SK-N-SH (cell line): ENCODE data around the gene TBPL2. TPM values are rescaled to one million over a fixed set of nuclear protein-coding genes. Genes with fewer than 3 reads are reported as not detected.

Experiments
- CTCF ChIA-PET: fragments of 300-600, 350-600 bp; formaldehyde crosslinking; extraction: SDS; loops from one replicate; lab custom pipeline; 2021; lab: Yijun Ruan, JAX
- POLR2A ChIA-PET: fragments of 350-600 bp; sonication (Branson Sonifier 250); formaldehyde crosslinking; extraction: SDS; loops from one replicate; lab custom pipeline; 2020; ENCODE audit warnings: antibody characterized with exemption, inconsistent platforms; lab: Yijun Ruan, JAX
- DNase-seq: peaks from one replicate; pipeline ENCODE4 v3.0.0; 2012
- H2AFZ ChIP-seq: fragments of 200-600 bp; sonication (generic); 2 replicates; pipeline ENCODE4 v1.8.1; 2016; ENCODE audit warnings: antibody characterized with exemption, mild to moderate bottlenecking, low read depth
- H3F3A ChIP-seq: fragments of 200-600 bp; sonication (generic); replicated peaks from 2 replicates; pipeline ENCODE3; 2016; ENCODE audit warnings: antibody characterized with exemption, mild to moderate bottlenecking; ENCODE audit not compliant: insufficient read depth
- H3K27ac ChIP-seq, 2 experiments: fragments of 200-500 bp in 1 of 2; fragments of 200-600 bp in 1 of 2; sonication (Bioruptor generic) in 1 of 2; sonication (generic), shearing (Covaris generic) in 1 of 2; 2 replicates each; pipeline versions ENCODE4 v1.5.1 to v1.6.1; 2014 to 2016; ENCODE audit warnings: low read depth in 2 of 2, inconsistent platforms in 1 of 2, low read length in 1 of 2, mild to moderate bottlenecking in 1 of 2, mixed read lengths in 1 of 2
- H3K27me3 ChIP-seq: fragments of 200-600 bp; sonication (generic), shearing (Covaris generic); 2 replicates; pipeline ENCODE4 v1.6.1; 2016; ENCODE audit warnings: mixed run types; ENCODE audit not compliant: insufficient read depth
- H3K36me3 ChIP-seq, 2 experiments: fragments of 200-500 bp in 1 of 2; fragments of 200-600 bp in 1 of 2; sonication (Bioruptor generic) in 1 of 2; sonication (generic) in 1 of 2; replicated peaks in 1 of 2; 2 replicates each; pipeline versions ENCODE3 to v1.5.1; 2014 to 2016; ENCODE audit warnings: low read length in 1 of 2, mild to moderate bottlenecking in 1 of 2; ENCODE audit not compliant: insufficient read depth in 2 of 2, control insufficient read depth in 1 of 2
- H3K4me1 ChIP-seq, 2 experiments: fragments of 200-500 bp in 1 of 2; fragments of 200-600 bp in 1 of 2; sonication (Bioruptor generic) in 1 of 2; sonication (generic), shearing (Covaris generic) in 1 of 2; 2 replicates each; pipeline versions ENCODE4 v1.5.1 to v1.6.1; 2014 to 2016; ENCODE audit warnings: low read depth in 1 of 2, low read length in 1 of 2, mixed run types in 1 of 2; ENCODE audit not compliant: insufficient read depth in 2 of 2, control insufficient read depth in 1 of 2
- H3K4me2 ChIP-seq: fragments of 200-600 bp; sonication (generic), shearing (Covaris generic); 2 replicates; pipeline ENCODE4 v1.6.1; 2017; ENCODE audit warnings: mixed run types
- H3K4me3 ChIP-seq, 2 experiments: fragments of 200-500 bp in 1 of 2; fragments of 200-600 bp in 1 of 2; sonication (Bioruptor generic) in 1 of 2; sonication (generic), shearing (Covaris generic) in 1 of 2; 2 replicates each; pipeline versions ENCODE4 v1.5.1 to v1.8.1; 2014 to 2016; ENCODE audit warnings: low read depth in 2 of 2, inconsistent platforms in 1 of 2, low read length in 1 of 2, mild to moderate bottlenecking in 1 of 2, mixed read lengths in 1 of 2, moderate library complexity in 1 of 2
- H3K79me2 ChIP-seq: fragments of 200-600 bp; sonication (generic); 2 replicates; pipeline ENCODE4 v1.8.1; 2017; ENCODE audit warnings: mild to moderate bottlenecking; ENCODE audit not compliant: insufficient read depth
- H3K9ac ChIP-seq: fragments of 200-600 bp; sonication (generic); 2 replicates; pipeline ENCODE4 v1.6.1; 2017; ENCODE audit warnings: mixed run types
- H3K9me2 ChIP-seq: fragments of 200-600 bp; sonication (generic); 2 replicates; pipeline ENCODE4 v1.6.1; 2017; ENCODE audit warnings: mixed run types
- H3K9me3 ChIP-seq: fragments of 200-600 bp; sonication (generic); 2 replicates; pipeline ENCODE4 v1.6.1; 2017; ENCODE audit warnings: mixed run types, mild to moderate bottlenecking, moderate library complexity
- H4K20me1 ChIP-seq: fragments of 200-600 bp; sonication (generic); 2 replicates; pipeline ENCODE4 v1.6.1; 2017; ENCODE audit warnings: mild to moderate bottlenecking, mixed run types; ENCODE audit not compliant: insufficient read depth
- CHD2 ChIP-seq: fragments of 150-350 bp; IDR thresholded peaks from 2 replicates; pipeline ENCODE4 v1.6.1; 2018; ENCODE audit warnings: low read length; ENCODE audit not compliant: partially characterized antibody
- CTCF ChIP-seq: fragments of 200-600 bp; sonication (generic); IDR thresholded peaks from 2 replicates; pipeline ENCODE4 v1.6.1; 2017; ENCODE audit warnings: antibody characterized with exemption, mild to moderate bottlenecking, moderate library complexity
- ELF1 ChIP-seq: IDR thresholded peaks from 2 replicates; pipeline ENCODE4 v1.4.0; 2012
- EP300 ChIP-seq, 2 experiments: IDR thresholded peaks; 2 replicates each; pipeline versions ENCODE4 v1.4.0 to v1.6.1; 2012; ENCODE audit warnings: borderline replicate concordance in 1 of 2, low read depth in 1 of 2, low read length in 1 of 2
- FOXM1 ChIP-seq: IDR thresholded peaks from 2 replicates; pipeline ENCODE4 v1.4.0; 2012; ENCODE audit warnings: low read depth, mild to moderate bottlenecking
- GABPA ChIP-seq: IDR thresholded peaks from 2 replicates; pipeline ENCODE4 v1.4.0; 2012; ENCODE audit warnings: low read depth, mild to moderate bottlenecking
- IRF3 ChIP-seq: fragments of 150-350 bp; IDR thresholded peaks from 2 replicates; pipeline ENCODE4 v1.6.1; 2016; ENCODE audit warnings: mild to moderate bottlenecking, low read depth, low read length
- JUND ChIP-seq: IDR thresholded peaks from 2 replicates; pipeline ENCODE4 v1.4.0; 2012
- MAX ChIP-seq: IDR thresholded peaks from 2 replicates; pipeline ENCODE4 v1.4.0; 2012; ENCODE audit warnings: low read depth
- MEF2A ChIP-seq: IDR thresholded peaks from 2 replicates; pipeline ENCODE4 v1.4.0; 2012; ENCODE audit warnings: low read depth, borderline replicate concordance
- MXI1 ChIP-seq: IDR thresholded peaks from 2 replicates; pipeline ENCODE4 v1.6.1; 2012; ENCODE audit warnings: mild to moderate bottlenecking, low read depth, low read length, improper control_type of control experiment
- NFIC ChIP-seq: IDR thresholded peaks from 2 replicates; pipeline ENCODE4 v1.4.0; 2012; ENCODE audit warnings: borderline replicate concordance
- NRF1 ChIP-seq: IDR thresholded peaks from 2 replicates; pipeline ENCODE4 v1.6.1; 2012; ENCODE audit warnings: low read depth, mild to moderate bottlenecking, low read length
- PBX3 ChIP-seq: IDR thresholded peaks from 2 replicates; pipeline ENCODE4; 2012
- RAD21 ChIP-seq: IDR thresholded peaks from 2 replicates; pipeline ENCODE4 v1.6.1; 2012; ENCODE audit warnings: mild to moderate bottlenecking, low read length
- RCOR1 ChIP-seq: fragments of 150-350 bp; IDR thresholded peaks from 2 replicates; pipeline ENCODE4 v1.6.1; 2017; ENCODE audit warnings: antibody characterized with exemption, low read length
- RFX5 ChIP-seq: IDR thresholded peaks from 2 replicates; pipeline ENCODE4 v1.6.1; 2012; ENCODE audit warnings: mild to moderate bottlenecking, improper control_type of control experiment, low read length
- SIN3A ChIP-seq: IDR thresholded peaks from 2 replicates; pipeline ENCODE4 v1.6.1; 2012; ENCODE audit warnings: low read depth, mild to moderate bottlenecking, low read length, moderate library complexity, borderline replicate concordance
- SMC3 ChIP-seq: IDR thresholded peaks from 2 replicates; pipeline ENCODE4 v1.6.1; 2012; ENCODE audit warnings: low read depth, low read length, improper control_type of control experiment
- TAF1 ChIP-seq: IDR thresholded peaks from 2 replicates; pipeline ENCODE4 v1.6.1; 2012; ENCODE audit warnings: low read depth, mild to moderate bottlenecking, low read length, moderate library complexity, borderline replicate concordance
- TCF12 ChIP-seq: IDR thresholded peaks from 2 replicates; pipeline ENCODE4 v1.4.0; 2012
- USF1 ChIP-seq: IDR thresholded peaks from 2 replicates; pipeline ENCODE4 v1.4.0; 2012; ENCODE audit warnings: low read depth, borderline replicate concordance
- YY1 ChIP-seq: IDR thresholded peaks from 2 replicates; pipeline ENCODE4 v1.4.0; 2012; ENCODE audit warnings: low read depth, mild to moderate bottlenecking
- ZBTB33 ChIP-seq: IDR thresholded peaks from 2 replicates; pipeline ENCODE4 v1.4.0; 2012; ENCODE audit warnings: low read depth, borderline replicate concordance
- WGBS: methylation state at CpG from one replicate; pipeline ENCODE4 v1.1.6; 2017; ENCODE audit warnings: low lambda C conversion rate; 5-methylcytosine and 5-hydroxymethylcytosine counted together
- polyA plus RNA-seq, 3 experiments: library from polyadenylated mRNA; depleted of rRNA; stranded (reverse); fragments of >200 nt; gene quantifications; 2 replicates each; pipeline ENCODE4 v1.2.3, GENCODE V29; 2012

Gene TBPL2
- polyA plus RNA-seq, 1 of the 3 experiments (the other 2 are of a cell fraction): not detected

GRCh38 chr14:55430024-55430690 lies 10.3 kb downstream of the TBPL2 start:
- Histone ChIP-seq H3K9me3 (no peaks in the 10 kb centered on the region), H3F3A (no peaks in the 10 kb centered on the region), H3K27ac (no peak overlapping the region), H2AFZ (no peak overlapping the region), H3K4me3 (no peak overlapping the region), H3K9me2 (no peaks in the 10 kb centered on the region), H3K27me3 (no peaks in the 10 kb centered on the region; the same call in 1 of the 2 replicates), H3K4me2 (no peak overlapping the region), H3K36me3 (no peaks in the 10 kb centered on the region), H3K9ac (no peak overlapping the region), H3K4me1 (no peaks in the 10 kb centered on the region), H3K79me2 (no peaks in the 10 kb centered on the region)
- CTCF ChIA-PET: interaction anchor here (0.9 to 3.1 kb wide), 4 partner anchors 12 to 217 kb away, joined by 3 to 25 read pairs (median 6); no protein-coding TSS in a partner anchor
- WGBS: 0% methylated on average over 1 of the region's 1 CpG
- DNase-seq: peak; percentile 59
- POLR2A ChIA-PET: no interaction called here
- TF ChIP-seq ELF1: no peak
- TF ChIP-seq ZBTB33: no peak
- no peak for TF ChIP-seq MAX
- no peak for TF ChIP-seq EP300 (IDR thresholded peaks at IDR 0.05; ENCODE audit: borderline replicate concordance in 1 of 2, low read depth in 1 of 2, low read length in 1 of 2)
- TF ChIP-seq IRF3: no peak
- peak; percentile 59 for TF ChIP-seq CTCF
- TF ChIP-seq NRF1: no peak
- no peak for TF ChIP-seq RFX5
- TF ChIP-seq JUND: no peak
- TF ChIP-seq SIN3A: no peak
- TF ChIP-seq YY1: no peak
- peak; percentile 71 for TF ChIP-seq RAD21
- peak; percentile 39 for TF ChIP-seq SMC3
- TF ChIP-seq MXI1: no peak
- TF ChIP-seq GABPA: no peak
- no peak for TF ChIP-seq PBX3
- no peak for TF ChIP-seq TAF1
- TF ChIP-seq CHD2: no peak
- TF ChIP-seq FOXM1: no peak
- no peak for TF ChIP-seq USF1
- TF ChIP-seq TCF12: no peak
- no peak for TF ChIP-seq NFIC
- no peak for TF ChIP-seq RCOR1
- no peak for TF ChIP-seq MEF2A
- TF ChIP-seq, all 33 proteins: peak for 3
- H4K20me1 ChIP-seq: no peaks in the 10 kb centered on the region
